Smooth muscle cell (in vitro differentiated cells): Measurements from ENCODE around the gene DUSP8. TPM values are rescaled to one million over a fixed set of nuclear protein-coding genes. Genes with fewer than 3 reads are reported as not detected.

ENCODE experiments used
- DNase-seq: peaks from one replicate; lab custom pipeline; 2025; ENCODE audit not compliant: unreplicated experiment; lab: John Stamatoyannopoulos, UW
- H2AFZ ChIP-seq: fragments of 200-600 bp; sonication (generic); 2 replicates; pipeline ENCODE4 v1.6.0; 2016; ENCODE audit warnings: antibody characterized with exemption, low read depth, mild to moderate bottlenecking
- H3F3A ChIP-seq: fragments of 200-600 bp; sonication (generic); 2 replicates; pipeline ENCODE4 v1.6.0; 2017; ENCODE audit warnings: antibody characterized with exemption, low read depth
- H3K27ac ChIP-seq: fragments of 200-600 bp; sonication (generic); 2 replicates; pipeline ENCODE4 v1.5.1; 2016; ENCODE audit warnings: low read depth, mild to moderate bottlenecking
- H3K27me3 ChIP-seq: fragments of 200-600 bp; sonication (generic); 2 replicates; pipeline ENCODE4 v1.6.1; 2016; ENCODE audit warnings: low read depth, mild to moderate bottlenecking
- H3K36me3 ChIP-seq: fragments of 200-600 bp; sonication (generic); 2 replicates; pipeline ENCODE4 v1.5.1; 2016; ENCODE audit warnings: low read depth
- H3K4me1 ChIP-seq: fragments of 200-600 bp; sonication (generic); 2 replicates; pipeline ENCODE4 v1.5.1; 2016; ENCODE audit warnings: low read depth
- H3K4me2 ChIP-seq: fragments of 200-600 bp; sonication (generic); 2 replicates; pipeline ENCODE4 v1.6.0; 2016; ENCODE audit warnings: mild to moderate bottlenecking
- H3K4me3 ChIP-seq: fragments of 200-600 bp; sonication (generic); 2 replicates; pipeline ENCODE4 v1.5.1; 2016; ENCODE audit warnings: mild to moderate bottlenecking
- H3K79me2 ChIP-seq: fragments of 200-600 bp; sonication (generic); 2 replicates; pipeline ENCODE4 v1.6.0; 2016; ENCODE audit warnings: low read depth, mild to moderate bottlenecking
- H3K9ac ChIP-seq: fragments of 200-600 bp; sonication (generic); 2 replicates; pipeline ENCODE4 v1.6.0; 2016; ENCODE audit warnings: low read depth
- H3K9me3 ChIP-seq: fragments of 200-600 bp; sonication (generic); replicated peaks from 2 replicates; pipeline ENCODE4 v1.5.1; 2016; ENCODE audit warnings: low read depth
- H4K20me1 ChIP-seq: fragments of 200-600 bp; sonication (generic); 2 replicates; pipeline ENCODE4 v1.6.0; 2016; ENCODE audit warnings: low read depth
- CTCF ChIP-seq: fragments of 200-600 bp; sonication (generic); IDR thresholded peaks from 2 replicates; pipeline ENCODE4 v1.5.1; 2017; ENCODE audit warnings: borderline replicate concordance, mild to moderate bottlenecking, antibody characterized with exemption; ENCODE audit not compliant: insufficient read depth, poor library complexity, severe bottlenecking
- WGBS: methylation state at CpG from one replicate; pipeline ENCODE4 v1.1.7; 2016; ENCODE audit warnings: low lambda C conversion rate; 5-methylcytosine and 5-hydroxymethylcytosine counted together
- polyA plus RNA-seq: library from polyadenylated mRNA; unstranded; fragments of >200 nt; fragmentation: Nextera tagmentation; extraction: Ambion mirVana; gene quantifications from 2 replicates; pipeline ENCODE4 v1.2.1, GENCODE V29; 2016
- total RNA-seq: library from RNA; depleted of rRNA; stranded (reverse); fragments of >200 nt; gene quantifications from 2 replicates; pipeline ENCODE4 v1.2.3, GENCODE V29; 2014

Gene DUSP8
- total RNA-seq, result 2.2 and 6.3 TPM in 2 replicates
- polyA plus RNA-seq, result 5.0 and 8.2 TPM in 2 replicates

- peak within 1 kb of the TSS; percentile 75 for H2AFZ ChIP-seq
- WGBS, result 2% methylated on average over 56 of the region's 124 CpGs
These were observed at the start of gene DUSP8 for GRCh38 chr11:1572197-1573076. DUSP8 (minus strand) TSS chr11:1572271; CDS start chr11:1565826, 6,445 bp downstream.

GRCh38 chr11:1619449-1619848, 47.4 kb upstream of the DUSP8 start:
- Histone ChIP-seq H3K4me3 (no peak overlapping the region), H3K4me1 (no peaks in the 10 kb centered on the region)

More at GRCh38 chr11:1572197-1573076, at the start of gene DUSP8:
- Histone ChIP-seq H3K27me3 (peaks cover 29% of the 10 kb centered on the region), H3F3A (no peaks in the 10 kb centered on the region), H3K4me2 (peak within 1 kb of the TSS; percentile 96), H4K20me1 (peaks cover 37% of the 10 kb centered on the region), H3K4me1 (no peaks in the 10 kb centered on the region), H3K27ac (peak within 1 kb of the TSS; percentile 20), H3K9me3 (no peaks in the 10 kb centered on the region), H3K4me3 (peak within 1 kb of the TSS; percentile 75), H3K36me3 (no peaks in the 10 kb centered on the region), H3K9ac (peak within 1 kb of the TSS; percentile 97), H3K79me2 (peaks cover 6% of the 10 kb centered on the region)
- no peak for TF ChIP-seq CTCF
- peak; percentile 74 for DNase-seq

GRCh38 chr11:1618231-1618630, 46.2 kb upstream of the DUSP8 start:
- Histone ChIP-seq H3K27ac (no peak overlapping the region), H3K4me3 (no peak overlapping the region), H3K36me3 (no peaks in the 10 kb centered on the region), H3K4me1 (no peaks in the 10 kb centered on the region), H3K79me2 (no peaks in the 10 kb centered on the region), H3K27me3 (no peaks in the 10 kb centered on the region), H3K9me3 (no peaks in the 10 kb centered on the region), H3F3A (no peaks in the 10 kb centered on the region), H4K20me1 (no peaks in the 10 kb centered on the region), H2AFZ (no peak overlapping the region), H3K9ac (no peak overlapping the region), H3K4me2 (no peak overlapping the region)
- no peak for TF ChIP-seq CTCF
- 92% methylated on average over 10 of the region's 10 CpGs for WGBS
- no peak for DNase-seq

More at GRCh38 chr11:1619449-1619848, 47.4 kb upstream of the DUSP8 start:
- no peaks in the 10 kb centered on the region for H3K36me3 ChIP-seq
- no peak for TF ChIP-seq CTCF
- H3K27me3 ChIP-seq, result no peaks in the 10 kb centered on the region
- no peaks in the 10 kb centered on the region for H3F3A ChIP-seq
- no peaks in the 10 kb centered on the region for H3K79me2 ChIP-seq
- no peaks in the 10 kb centered on the region for H3K9me3 ChIP-seq
- H3K9ac ChIP-seq, result no peak overlapping the region
- H3K27ac ChIP-seq, result no peak overlapping the region
- no peak overlapping the region for H3K4me2 ChIP-seq
- DNase-seq, result no peak
- H2AFZ ChIP-seq, result peak overlapping the region; percentile 33
- no peaks in the 10 kb centered on the region for H4K20me1 ChIP-seq
- 44% methylated on average over 10 of the region's 10 CpGs for WGBS
